Measurements from ENCODE around the gene OR52N5.

- no peak for TF ChIP-seq EZH2 (IDR thresholded peaks at IDR 0.05; ENCODE audit: low read length)
- TF ChIP-seq CTCF (optimal IDR thresholded peaks at IDR 0.05 in 1 of 3, IDR thresholded peaks at IDR 0.05 in 1 of 3, conservative IDR thresholded peaks at IDR 0.05 in 1 of 3; ENCODE audit: extremely low read depth in 1 of 3, insufficient read depth in 2 of 3, low read length in 3 of 3), result peak; percentile 77 to 87 (median 77)
Measured at GRCh38 chr11:5808500-5809121, 25.5 kb upstream of the OR52N5 start, which contains the start of gene OR52N2.

All from keratinocyte (primary cell).